ENCODE results near the gene CD81.
A peak's percentile ranks its signal among the peaks of the same experiment; 100 is the strongest.

DNA sequence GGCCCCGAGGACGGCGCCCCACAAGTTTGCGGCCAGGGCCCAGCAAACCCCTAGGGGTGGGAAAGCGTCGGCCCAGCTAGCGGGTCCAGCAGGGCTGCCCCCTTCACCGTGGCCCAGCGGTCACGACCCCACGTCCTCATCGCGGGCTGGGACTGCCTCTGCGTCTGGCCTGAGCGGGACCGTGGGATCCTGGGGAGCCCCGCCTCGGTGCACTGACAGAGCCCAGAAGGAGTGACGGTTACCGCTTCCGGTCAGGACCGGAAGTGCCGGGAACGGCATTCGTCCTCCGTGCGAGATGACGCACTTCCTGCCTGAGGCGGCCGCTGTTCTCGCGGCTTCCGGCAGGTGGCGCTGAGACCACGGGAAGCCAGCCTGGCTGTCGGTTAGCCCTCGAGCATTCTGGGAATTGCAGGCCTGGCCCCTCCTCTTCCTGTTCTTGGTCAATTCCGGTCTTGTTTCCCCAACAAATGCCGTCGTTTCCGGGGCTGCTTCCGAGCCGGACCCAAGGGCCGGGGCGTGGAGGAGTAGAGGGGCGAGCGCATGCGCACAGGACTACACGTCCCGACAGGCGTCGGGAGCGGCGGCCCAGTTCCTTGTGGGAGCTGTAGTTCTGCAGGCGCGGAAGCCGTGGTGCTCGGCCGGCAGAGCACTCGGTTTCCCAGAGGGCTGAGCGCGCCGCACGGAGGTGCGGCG is 23.1 kb downstream of the CD81 start, which contains the start of gene TSSC4:
- TF ChIP-seq, protein P1, sequence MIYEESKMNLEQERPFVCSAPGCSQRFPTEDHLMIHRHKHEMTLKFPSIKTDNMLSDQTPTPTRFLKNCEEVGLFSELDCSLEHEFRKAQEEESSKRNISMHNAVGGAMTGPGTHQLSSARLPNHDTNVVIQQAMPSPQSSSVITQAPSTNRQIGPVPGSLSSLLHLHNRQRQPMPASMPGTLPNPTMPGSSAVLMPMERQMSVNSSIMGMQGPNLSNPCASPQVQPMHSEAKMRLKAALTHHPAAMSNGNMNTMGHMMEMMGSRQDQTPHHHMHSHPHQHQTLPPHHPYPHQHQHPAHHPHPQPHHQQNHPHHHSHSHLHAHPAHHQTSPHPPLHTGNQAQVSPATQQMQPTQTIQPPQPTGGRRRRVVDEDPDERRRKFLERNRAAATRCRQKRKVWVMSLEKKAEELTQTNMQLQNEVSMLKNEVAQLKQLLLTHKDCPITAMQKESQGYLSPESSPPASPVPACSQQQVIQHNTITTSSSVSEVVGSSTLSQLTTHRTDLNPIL (CRISPR knock-in tag; IDR thresholded peaks at IDR 0.05; ENCODE audit: low read depth): no peak
- TF ChIP-seq, protein P2, sequence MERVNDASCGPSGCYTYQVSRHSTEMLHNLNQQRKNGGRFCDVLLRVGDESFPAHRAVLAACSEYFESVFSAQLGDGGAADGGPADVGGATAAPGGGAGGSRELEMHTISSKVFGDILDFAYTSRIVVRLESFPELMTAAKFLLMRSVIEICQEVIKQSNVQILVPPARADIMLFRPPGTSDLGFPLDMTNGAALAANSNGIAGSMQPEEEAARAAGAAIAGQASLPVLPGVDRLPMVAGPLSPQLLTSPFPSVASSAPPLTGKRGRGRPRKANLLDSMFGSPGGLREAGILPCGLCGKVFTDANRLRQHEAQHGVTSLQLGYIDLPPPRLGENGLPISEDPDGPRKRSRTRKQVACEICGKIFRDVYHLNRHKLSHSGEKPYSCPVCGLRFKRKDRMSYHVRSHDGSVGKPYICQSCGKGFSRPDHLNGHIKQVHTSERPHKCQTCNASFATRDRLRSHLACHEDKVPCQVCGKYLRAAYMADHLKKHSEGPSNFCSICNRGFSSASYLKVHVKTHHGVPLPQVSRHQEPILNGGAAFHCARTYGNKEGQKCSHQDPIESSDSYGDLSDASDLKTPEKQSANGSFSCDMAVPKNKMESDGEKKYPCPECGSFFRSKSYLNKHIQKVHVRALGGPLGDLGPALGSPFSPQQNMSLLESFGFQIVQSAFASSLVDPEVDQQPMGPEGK (CRISPR knock-in tag; IDR thresholded peaks at IDR 0.05; ENCODE audit: borderline replicate concordance): no peak
- TF ChIP-seq ZFP30 (CRISPR knock-in tag; IDR thresholded peaks at IDR 0.05): no peak
- peak; percentile 23; the same call in 1 of the 2 replicates for TF ChIP-seq TCF4 (CRISPR knock-in tag; IDR thresholded peaks at IDR 0.05; ENCODE audit: borderline replicate concordance)
- no peak for TF ChIP-seq ISL1 (CRISPR knock-in tag; IDR thresholded peaks at IDR 0.05)
- TF ChIP-seq, protein P3, sequence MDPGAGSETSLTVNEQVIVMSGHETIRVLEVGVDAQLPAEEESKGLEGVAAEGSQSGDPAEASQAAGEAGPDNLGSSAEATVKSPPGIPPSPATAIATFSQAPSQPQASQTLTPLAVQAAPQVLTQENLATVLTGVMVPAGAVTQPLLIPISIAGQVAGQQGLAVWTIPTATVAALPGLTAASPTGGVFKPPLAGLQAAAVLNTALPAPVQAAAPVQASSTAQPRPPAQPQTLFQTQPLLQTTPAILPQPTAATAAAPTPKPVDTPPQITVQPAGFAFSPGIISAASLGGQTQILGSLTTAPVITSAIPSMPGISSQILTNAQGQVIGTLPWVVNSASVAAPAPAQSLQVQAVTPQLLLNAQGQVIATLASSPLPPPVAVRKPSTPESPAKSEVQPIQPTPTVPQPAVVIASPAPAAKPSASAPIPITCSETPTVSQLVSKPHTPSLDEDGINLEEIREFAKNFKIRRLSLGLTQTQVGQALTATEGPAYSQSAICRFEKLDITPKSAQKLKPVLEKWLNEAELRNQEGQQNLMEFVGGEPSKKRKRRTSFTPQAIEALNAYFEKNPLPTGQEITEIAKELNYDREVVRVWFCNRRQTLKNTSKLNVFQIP (CRISPR knock-in tag; IDR thresholded peaks at IDR 0.05; ENCODE audit: borderline replicate concordance, low read depth): no peak
